ENCODE measurements around the gene HES1. TPM values are rescaled to one million over a fixed set of nuclear protein-coding genes. Genes with fewer than 3 reads are reported as not detected.

Gene HES1
- total and polyA plus RNA-seq, 10 of the 15 experiments (the other 5 are each of a cell fraction or from before 2014, with no cell fraction given), result 0.46 to 5.3 (median 2.3) TPM

DNA sequence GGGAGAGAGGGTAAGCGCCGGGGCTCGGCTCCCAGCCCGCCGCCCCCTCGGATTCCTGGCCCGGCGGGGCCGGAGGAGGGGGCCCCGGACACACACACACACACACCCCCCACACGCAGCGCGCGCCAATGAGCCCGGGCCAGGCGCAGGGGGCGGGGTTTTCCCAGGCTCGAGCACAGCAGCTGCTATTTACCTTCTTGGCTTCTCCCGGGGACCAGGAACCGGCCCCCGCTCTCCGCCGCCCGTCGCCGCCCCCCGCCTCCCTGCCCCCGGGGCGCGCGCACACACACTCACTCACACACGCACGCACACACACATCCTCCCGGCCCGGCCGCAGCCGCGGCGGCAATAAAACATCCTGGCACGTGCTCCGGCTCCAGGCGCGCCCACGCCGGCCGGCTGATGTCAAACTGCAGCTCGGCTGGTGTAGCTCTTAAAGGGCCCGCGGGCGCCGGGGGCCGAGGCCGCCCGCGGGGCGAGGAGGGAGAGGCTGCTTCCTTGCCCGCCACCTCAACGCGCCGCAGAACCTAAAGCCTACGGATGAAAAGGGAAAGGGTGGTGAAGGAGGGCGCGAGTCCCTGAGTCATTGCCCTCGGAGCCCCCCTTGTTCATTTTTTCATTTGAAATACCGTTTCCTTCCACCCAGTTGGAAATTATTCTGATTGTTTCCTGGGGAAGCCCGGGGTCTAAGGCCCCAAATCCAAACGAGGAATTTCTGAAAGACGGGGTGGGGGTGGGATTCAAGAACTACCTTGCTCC lies 1.0 kb upstream of the HES1 start (continued):
- TF ChIP-seq RELB (IDR thresholded peaks at IDR 0.05; ENCODE audit: low read depth) (peak; percentile 70), RAD21 (IDR thresholded peaks at IDR 0.05; ENCODE audit: insufficient read depth, low read depth, low read length) (no peak), SRF (IDR thresholded peaks at IDR 0.05; ENCODE audit: low read depth in 2 of 2, low read length in 2 of 2) (no peak), CTCF (IDR thresholded peaks at IDR 0.05 in 2 of 3, conservative IDR thresholded peaks at IDR 0.05 in 1 of 3; ENCODE audit: control insufficient read depth in 2 of 3, extremely low read depth in 1 of 3, insufficient read depth in 1 of 3, low read depth in 3 of 3, low read length in 3 of 3) (no peak), FOXM1 (IDR thresholded peaks at IDR 0.05; ENCODE audit: low read depth, low read length) (no peak), ZNF217 (IDR thresholded peaks at IDR 0.05) (no peak), ZBED1 (IDR thresholded peaks at IDR 0.05; ENCODE audit: borderline replicate concordance) (0 out of 2 replicates have a peak, but pooled peaks have one; percentile 48), NFYB (IDR thresholded peaks at IDR 0.05; ENCODE audit: insufficient read depth, low read depth, low read length) (no peak), PRDM15 (CRISPR knock-in tag; IDR thresholded peaks at IDR 0.05) (no peak), NFYA (IDR thresholded peaks at IDR 0.05; ENCODE audit: borderline replicate concordance, low read depth, low read length) (no peak), STAT1 (conservative IDR thresholded peaks at IDR 0.05) (no peak), NBN (IDR thresholded peaks at IDR 0.05) (0 out of 2 replicates have a peak, but pooled peaks have one; percentile 59)
- TF ChIP-seq, protein P1, sequence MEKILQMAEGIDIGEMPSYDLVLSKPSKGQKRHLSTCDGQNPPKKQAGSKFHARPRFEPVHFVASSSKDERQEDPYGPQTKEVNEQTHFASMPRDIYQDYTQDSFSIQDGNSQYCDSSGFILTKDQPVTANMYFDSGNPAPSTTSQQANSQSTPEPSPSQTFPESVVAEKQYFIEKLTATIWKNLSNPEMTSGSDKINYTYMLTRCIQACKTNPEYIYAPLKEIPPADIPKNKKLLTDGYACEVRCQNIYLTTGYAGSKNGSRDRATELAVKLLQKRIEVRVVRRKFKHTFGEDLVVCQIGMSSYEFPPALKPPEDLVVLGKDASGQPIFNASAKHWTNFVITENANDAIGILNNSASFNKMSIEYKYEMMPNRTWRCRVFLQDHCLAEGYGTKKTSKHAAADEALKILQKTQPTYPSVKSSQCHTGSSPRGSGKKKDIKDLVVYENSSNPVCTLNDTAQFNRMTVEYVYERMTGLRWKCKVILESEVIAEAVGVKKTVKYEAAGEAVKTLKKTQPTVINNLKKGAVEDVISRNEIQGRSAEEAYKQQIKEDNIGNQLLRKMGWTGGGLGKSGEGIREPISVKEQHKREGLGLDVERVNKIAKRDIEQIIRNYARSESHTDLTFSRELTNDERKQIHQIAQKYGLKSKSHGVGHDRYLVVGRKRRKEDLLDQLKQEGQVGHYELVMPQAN (conservative IDR thresholded peaks at IDR 0.05), result no peak
- TF ChIP-seq, protein P2, sequence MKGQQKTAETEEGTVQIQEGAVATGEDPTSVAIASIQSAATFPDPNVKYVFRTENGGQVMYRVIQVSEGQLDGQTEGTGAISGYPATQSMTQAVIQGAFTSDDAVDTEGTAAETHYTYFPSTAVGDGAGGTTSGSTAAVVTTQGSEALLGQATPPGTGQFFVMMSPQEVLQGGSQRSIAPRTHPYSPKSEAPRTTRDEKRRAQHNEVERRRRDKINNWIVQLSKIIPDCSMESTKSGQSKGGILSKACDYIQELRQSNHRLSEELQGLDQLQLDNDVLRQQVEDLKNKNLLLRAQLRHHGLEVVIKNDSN (IDR thresholded peaks at IDR 0.05; ENCODE audit: borderline replicate concordance, extremely low read length, insufficient read depth, low read depth, low read length), result peak; percentile 63

Data from GM12878 (cell line).